CD14-positive monocyte (primary cell): Measurements from ENCODE around the gene ZNF672. TPM values are rescaled to one million over a fixed set of nuclear protein-coding genes. Genes with fewer than 3 reads are reported as not detected.

Experiments used
- DNase-seq, 3 donors: peaks; one replicate each; pipeline ENCODE4 v3.0.0-alpha.2; 2011 to 2022
- H2AFZ ChIP-seq: 2 replicates; pipeline ENCODE4 v1.6.0; 2012; ENCODE audit warnings: mild to moderate bottlenecking, low read depth, low read length, inconsistent platforms; ENCODE audit not compliant: insufficient read depth, poor library complexity, severe bottlenecking
- H3K27ac ChIP-seq, 2 donors: 1 replicate in 1 of 2; 2 replicates in 1 of 2; pipeline ENCODE4 v1.5.1; 2012 to 2013; ENCODE audit warnings: low read length in 2 of 2, control low read depth in 1 of 2, inconsistent platforms in 1 of 2, low read depth in 1 of 2, mild to moderate bottlenecking in 1 of 2
- H3K27me3 ChIP-seq, 2 donors: one replicate each; pipeline versions ENCODE4 v1.6.0 to v1.6.1; 2011 to 2013; ENCODE audit warnings: low read length in 2 of 2; ENCODE audit not compliant: control insufficient read depth in 2 of 2, insufficient read depth in 2 of 2
- H3K36me3 ChIP-seq, 2 donors: replicated peaks in 1 of 2; 1 replicate in 1 of 2; 2 replicates in 1 of 2; pipeline versions ENCODE4 v1.5.1 to v1.6.1; 2012 to 2013; ENCODE audit warnings: low read length in 2 of 2, control low read depth in 1 of 2, inconsistent platforms in 1 of 2, mild to moderate bottlenecking in 1 of 2; ENCODE audit not compliant: insufficient read depth in 2 of 2, control insufficient read depth in 1 of 2
- H3K4me1 ChIP-seq, 2 donors: 1 replicate in 1 of 2; 2 replicates in 1 of 2; pipeline versions ENCODE4 v1.5.1 to v1.6.1; 2012 to 2013; ENCODE audit warnings: low read length in 2 of 2, control low read depth in 1 of 2, inconsistent platforms in 1 of 2, mild to moderate bottlenecking in 1 of 2, moderate library complexity in 1 of 2; ENCODE audit not compliant: insufficient read depth in 2 of 2, control insufficient read depth in 1 of 2
- H3K4me2 ChIP-seq: replicated peaks from 2 replicates; pipeline ENCODE3; 2012; ENCODE audit warnings: low read length, moderate library complexity, mild to moderate bottlenecking; ENCODE audit not compliant: poor library complexity, severe bottlenecking; ENCODE audit errors: extremely low read depth
- H3K4me3 ChIP-seq, 3 experiments: fragments of 200-600 bp in 1 of 3; sonication (generic) in 1 of 3; replicated peaks in 1 of 3; 1 replicate in 2 of 3; 2 replicates in 1 of 3; pipeline ENCODE4 v1.5.1; 2011 to 2013; ENCODE audit warnings: low read length in 3 of 3, mild to moderate bottlenecking in 3 of 3, control low read depth in 2 of 3, low read depth in 2 of 3, inconsistent platforms in 1 of 3, moderate library complexity in 1 of 3
- H3K79me2 ChIP-seq: 2 replicates; pipeline ENCODE4 v1.6.0; 2012; ENCODE audit warnings: mild to moderate bottlenecking, control low read depth, inconsistent platforms, low read length, moderate library complexity; ENCODE audit not compliant: insufficient read depth
- H3K9ac ChIP-seq: 2 replicates; pipeline ENCODE4 v1.6.0; 2017; ENCODE audit warnings: low read length, mild to moderate bottlenecking; ENCODE audit not compliant: insufficient read depth, poor library complexity, severe bottlenecking
- H3K9me3 ChIP-seq, 2 donors: replicated peaks in 1 of 2; 1 replicate in 1 of 2; 2 replicates in 1 of 2; pipeline versions ENCODE4 v1.5.1 to v1.6.1; 2012 to 2013; ENCODE audit warnings: low read length in 2 of 2, control low read depth in 1 of 2; ENCODE audit not compliant: control insufficient read depth in 1 of 2, insufficient read depth in 1 of 2
- H4K20me1 ChIP-seq: 2 replicates; pipeline ENCODE4 v1.6.0; 2012; ENCODE audit warnings: mild to moderate bottlenecking, low read length, control low read depth, moderate library complexity; ENCODE audit not compliant: insufficient read depth
- H3K27ac Mint-ChIP-seq, 7 donors: one replicate each; pipeline ENCODE4 v1.8.0; 2020; ENCODE audit warnings: mild to moderate bottlenecking in 7 of 7, mixed read lengths in 7 of 7, moderate library complexity in 6 of 7, inconsistent platforms in 2 of 7
- H3K27me3 Mint-ChIP-seq, 3 donors: one replicate each; pipeline ENCODE4 v1.8.0; 2021 to 2022; ENCODE audit warnings: low read depth in 3 of 3, mild to moderate bottlenecking in 3 of 3, mixed read lengths in 3 of 3, moderate library complexity in 3 of 3, inconsistent platforms in 1 of 3
- H3K36me3 Mint-ChIP-seq, 2 donors: one replicate each; pipeline ENCODE4 v1.8.0; 2020; ENCODE audit warnings: mixed read lengths in 2 of 2, inconsistent platforms in 1 of 2, mild to moderate bottlenecking in 1 of 2
- H3K4me1 Mint-ChIP-seq: one replicate; pipeline ENCODE4 v1.8.0; 2020; ENCODE audit warnings: mild to moderate bottlenecking, mixed read lengths
- H3K4me3 Mint-ChIP-seq, 2 donors: one replicate each; pipeline ENCODE4 v1.8.0; 2020; ENCODE audit warnings: mild to moderate bottlenecking in 2 of 2, mixed read lengths in 2 of 2, moderate library complexity in 1 of 2
- H3K9me3 Mint-ChIP-seq, 7 donors: one replicate each; pipeline ENCODE4 v1.8.0; 2020 to 2022; ENCODE audit warnings: mixed read lengths in 7 of 7, mild to moderate bottlenecking in 6 of 7, moderate library complexity in 6 of 7, inconsistent platforms in 2 of 7
- CTCF ChIP-seq: fragments of 200-600 bp; IDR thresholded peaks from one replicate; pipeline ENCODE4 v1.8.0; 2022; ENCODE audit warnings: antibody characterized with exemption, mild to moderate bottlenecking
- WGBS: methylation state at CpG from one replicate; pipeline ENCODE4 v1.1.5; 2013; ENCODE audit warnings: missing lambda C conversion rate; ENCODE audit not compliant: insufficient coverage; 5-methylcytosine and 5-hydroxymethylcytosine counted together
- intact Hi-C, 2 donors: fragments of 100-400 bp; cut with micrococcal nuclease; formaldehyde crosslinking; loops; one replicate each; pipeline versions ENCODE4 v1.15.0 to v1.15.1; 2023
- polyA plus RNA-seq, 3 donors: library from polyadenylated mRNA; depleted of rRNA in 1 of 3; unstranded in 2 of 3; stranded (reverse) in 1 of 3; fragments of 300-500 nt in 2 of 3; fragments of >200 nt in 1 of 3; fragmentation: Illumina TruSeq in 2 of 3; gene quantifications; 1 replicate in 2 of 3; 2 replicates in 1 of 3; pipeline ENCODE4 v1.2.3, GENCODE V29; 2012 to 2021
- small RNA-seq: library from RNA; depleted of rRNA; stranded (forward); fragments of <200 nt; gene quantifications from one replicate; pipeline ENCODE3, GENCODE V24; 2012; ENCODE audit warnings: low read depth; ENCODE audit not compliant: insufficient read length

Gene ZNF672
- polyA plus RNA-seq, 3 donors = 21.2 to 23.9 (median 23.4) TPM

- TF ChIP-seq CTCF = no peak
- Mint-ChIP-seq H3K27ac (peak overlapping the region in 1 of 7 donors; percentile 69), H3K27me3 (peaks cover 0 to 6% (median 4%) of the 10 kb centered on the region in 3 donors), H3K4me3 (no peak overlapping the region), H3K4me1 (no peaks in the 10 kb centered on the region), H3K9me3 (no peaks in the 10 kb centered on the region), H3K36me3 (no peaks in the 10 kb centered on the region)
- H2AFZ ChIP-seq = no peak overlapping the region
- no peaks in the 10 kb centered on the region for H3K79me2 ChIP-seq
- no peak for DNase-seq
- intact Hi-C loops = no loop called here
- no peaks in the 10 kb centered on the region for H3K27me3 ChIP-seq
- no peak overlapping the region for H3K9ac ChIP-seq
- WGBS = 68% methylated on average over 9 of the region's 9 CpGs
- H3K36me3 ChIP-seq = no peaks in the 10 kb centered on the region
- no peak overlapping the region for H3K4me2 ChIP-seq
- H3K9me3 ChIP-seq = no peaks in the 10 kb centered on the region
- no peak overlapping the region for H3K27ac ChIP-seq
- H4K20me1 ChIP-seq = no peaks in the 10 kb centered on the region
- no peak overlapping the region for H3K4me3 ChIP-seq
- no peaks in the 10 kb centered on the region for H3K4me1 ChIP-seq
These were observed 59.7 kb downstream of the ZNF672 start for GRCh38 chr1:248897412-248898337.

Small RNAs within 50 kb of the gene (small RNA-seq; reads per million reads assigned to genes)
- gene MIR3124 = not detected

Other genes with a start within 250 kb of the ZNF672 start
- not detected for gene OR2T10, start 240.5 kb upstream of the ZNF672 start, polyA plus RNA-seq
- gene OR2T11, start 203.1 kb upstream of the ZNF672 start, polyA plus RNA-seq = not detected
- not detected for gene OR2T35, start 192.9 kb upstream of the ZNF672 start, polyA plus RNA-seq
- not detected for gene OR2T27, start 182.7 kb upstream of the ZNF672 start, polyA plus RNA-seq
- not detected for gene OR14I1, start 135.5 kb upstream of the ZNF672 start, polyA plus RNA-seq
- gene LYPD8, start 82.5 kb upstream of the ZNF672 start, polyA plus RNA-seq = under 1 TPM in 1 of 3 donors, not detected in 2; 0.17 TPM
- gene SH3BP5L, start 12.3 kb upstream of the ZNF672 start, polyA plus RNA-seq = 10 to 100 TPM in 1 of 3 donors, 1 to 10 TPM in 2; 4.0 to 15.7 (median 4.3) TPM
- 10 to 100 TPM in 1 of 3 donors, 1 to 10 TPM in 2; 2.2 to 59.0 (median 2.4) TPM for gene ZNF692, start 20.9 kb downstream of the ZNF672 start, polyA plus RNA-seq
- gene PGBD2, start 68.0 kb downstream of the ZNF672 start, polyA plus RNA-seq = 1 to 10 TPM; 2.9 to 7.1 (median 3.9) TPM